Spleen (tissue), 11 donors: ENCODE data around the gene COL9A2. TPM values are rescaled to one million over a fixed set of nuclear protein-coding genes. Genes with fewer than 3 reads are reported as not detected.
"Not testable (repeated sequence)": the region's sequence is repeated elsewhere in the genome, so short reads cannot be mapped to it uniquely, and the experiment has no call there.

Experiments used
- DNase-seq: peaks from one replicate; pipeline ENCODE4 v3.0.0-alpha.2; 2020
- H3K27ac ChIP-seq, 8 donors: fragments of 200-600 bp; sonication (generic) in 7 of 8; 1 replicate in 4 of 8; 2 replicates in 4 of 8; pipeline versions ENCODE4 v1.5.0 to v1.8.0; 2016 to 2021; ENCODE audit warnings: inconsistent platforms in 4 of 8, mild to moderate bottlenecking in 4 of 8, moderate library complexity in 1 of 8
- H3K27me3 ChIP-seq, 7 donors: fragments of 200-600 bp; sonication (generic) in 6 of 7; replicated peaks in 1 of 7; 1 replicate in 4 of 7; 2 replicates in 3 of 7; pipeline versions ENCODE4 v1.5.0 to v1.8.0; 2016 to 2021; ENCODE audit warnings: inconsistent platforms in 3 of 7, mild to moderate bottlenecking in 1 of 7
- H3K36me3 ChIP-seq, 6 donors: fragments of 200-600 bp; sonication (generic) in 5 of 6; 1 replicate in 4 of 6; 2 replicates in 2 of 6; pipeline versions ENCODE4 v1.5.0 to v1.8.0; 2016 to 2021; ENCODE audit warnings: inconsistent platforms in 2 of 6
- H3K4me1 ChIP-seq, 6 donors: fragments of 200-600 bp; sonication (generic) in 5 of 6; 1 replicate in 3 of 6; 2 replicates in 3 of 6; pipeline versions ENCODE4 v1.5.0 to v1.8.0; 2016 to 2021; ENCODE audit warnings: inconsistent platforms in 3 of 6
- H3K4me3 ChIP-seq, 8 donors: fragments of 200-600 bp; sonication (generic) in 7 of 8; 1 replicate in 4 of 8; 2 replicates in 4 of 8; pipeline versions ENCODE4 v1.5.0 to v1.8.0; 2016 to 2021; ENCODE audit warnings: inconsistent platforms in 4 of 8, mild to moderate bottlenecking in 4 of 8, moderate library complexity in 2 of 8
- H3K9me3 ChIP-seq, 8 donors: fragments of 200-600 bp; sonication (generic) in 7 of 8; 1 replicate in 4 of 8; 2 replicates in 4 of 8; pipeline versions ENCODE4 v1.5.0 to v1.8.0; 2016 to 2021; ENCODE audit warnings: inconsistent platforms in 4 of 8
- CTCF ChIP-seq, 11 experiments: fragments of 200-600 bp in 7 of 11; fragments of 450-650 bp in 4 of 11; sonication (generic) in 4 of 11; IDR thresholded peaks in 8 of 11; conservative IDR thresholded peaks in 3 of 11; 1 replicate in 7 of 11; 2 replicates in 4 of 11; pipeline versions ENCODE4 v1.4.0 to v1.8.0; 2016 to 2021; ENCODE audit warnings: antibody characterized with exemption in 11 of 11, inconsistent platforms in 4 of 11, mild to moderate bottlenecking in 1 of 11
- POLR2A ChIP-seq, 3 donors: fragments of 450-650 bp; IDR thresholded peaks; one replicate each; pipeline ENCODE4 v1.5.1; 2017; ENCODE audit warnings: antibody characterized with exemption in 3 of 3, mild to moderate bottlenecking in 1 of 3
- POLR2AphosphoS5 ChIP-seq, 3 donors: sonication (generic); formaldehyde crosslinking; IDR thresholded peaks; one replicate each; pipeline ENCODE4 v1.5.1; 2017; ENCODE audit warnings: antibody characterized with exemption in 3 of 3
- WGBS, 5 donors: extraction: QIAGEN DNeasy Blood & Tissue Kit in 3 of 5; methylation state at CpG; one replicate each; pipeline versions ENCODE4 v1.1.5 to v1.1.7; 2013 to 2018; 5-methylcytosine and 5-hydroxymethylcytosine counted together
- intact Hi-C: fragments of 100-400 bp; cut with DNase I; formaldehyde crosslinking; loops from one replicate; pipeline ENCODE4 v1.15.0; 2023; ENCODE audit warnings: low total_unique reads
- polyA plus RNA-seq, 3 donors: library from polyadenylated mRNA; stranded (reverse); fragments of 200-250 nt; gene quantifications; one replicate each; pipeline ENCODE4 v1.2.1, GENCODE V29; 2013
- total RNA-seq, 7 donors: library from RNA; depleted of rRNA in 3 of 7; stranded (reverse); fragments of >200 nt in 3 of 7; fragmentation: NEBNext Ultra II Directional in 4 of 7; extraction: Animal tissue kit (Norgen Biotek cat#: 25700) in 4 of 7; gene quantifications; one replicate each; pipeline versions ENCODE4 v1.1.0 to v1.2.1, GENCODE V29; 2016 to 2021
- donor health status: healthy with polysubstance abuse.
- donor health status: DM: no; HTN: no; CAD: no; lungs with moderate emphysema.
- donor health status: DM: no; HTN: no; CAD: no.
- donor health status: Bipolar disorder and iron deficiency.
- donor health status: healthy.
- donor health status: DM: no; HTN: no; CAD: no.
- donor health status: DM: yes; HTN: yes; CAD: no.

The COL9A2 gene
- total and polyA plus RNA-seq, 10 donors = 3.1 to 17.8 (median 7.8) TPM

- H3K4me1 ChIP-seq = peaks cover 0 to 60% (median 36%) of the 10 kb centered on the region in 6 donors
- peak; percentile 87 for DNase-seq
- no peaks in the 10 kb centered on the region for H3K27me3 ChIP-seq
- H3K27ac ChIP-seq = peak overlapping the region in 6 of 8 donors; percentile 30 to 92 (median 68)
- no peaks in the 10 kb centered on the region for H3K36me3 ChIP-seq
- TF ChIP-seq CTCF (IDR thresholded peaks at IDR 0.05 in 8 of 11, conservative IDR thresholded peaks at IDR 0.05 in 3 of 11) = no peak
- TF ChIP-seq POLR2AphosphoS5 (IDR thresholded peaks at IDR 0.05) = peak in 1 of 3 donors; percentile 87
- no peak for TF ChIP-seq POLR2A (IDR thresholded peaks at IDR 0.05)
- H3K9me3 ChIP-seq = no peaks in the 10 kb centered on the region
- H3K4me3 ChIP-seq = peak overlapping the region in 4 of 8 donors; percentile 19 to 60 (median 21)
- 16 to 33% (median 19%) methylated on average over 6 of the region's 6 CpGs for WGBS, 5 donors
- intact Hi-C loops = no loop called here
These were observed 27.5 kb upstream of the COL9A2 start for GRCh38 chr1:40344597-40344996.

- DNase-seq, intact Hi-C loops, H3K4me3 ChIP-seq, H3K9me3 ChIP-seq, H3K27me3 ChIP-seq, H3K36me3 ChIP-seq: not testable (repeated sequence)
- H3K27ac ChIP-seq = peak overlapping the region; percentile 37 to 92 (median 64)
- WGBS, 5 donors = 66 to 81% (median 74%) methylated on average over 3 of the region's 3 CpGs
- H3K4me1 ChIP-seq = peaks cover 7 to 74% (median 49%) of the 10 kb centered on the region in 6 donors
These were observed 25.3 kb upstream of the COL9A2 start for GRCh38 chr1:40342381-40342717.

GRCh38 chr1:40341491-40342380 lies 24.6 kb upstream of the COL9A2 start:
- intact Hi-C loops = no loop called here
- H3K27ac ChIP-seq = peak overlapping the region; percentile 37 to 92 (median 64)
- H3K36me3 ChIP-seq = no peaks in the 10 kb centered on the region
- H3K4me3 ChIP-seq = no peak overlapping the region
- peaks cover 7 to 74% (median 49%) of the 10 kb centered on the region in 6 donors for H3K4me1 ChIP-seq
- TF ChIP-seq CTCF (IDR thresholded peaks at IDR 0.05 in 8 of 11, conservative IDR thresholded peaks at IDR 0.05 in 3 of 11) (no peak), POLR2A (IDR thresholded peaks at IDR 0.05) (no peak), POLR2AphosphoS5 (IDR thresholded peaks at IDR 0.05) (no peak)
- no peaks in the 10 kb centered on the region for H3K27me3 ChIP-seq
- WGBS, 5 donors = 53 to 69% (median 59%) methylated on average over 6 of the region's 6 CpGs
- no peaks in the 10 kb centered on the region for H3K9me3 ChIP-seq
- DNase-seq = no peak

- peak overlapping the region in 6 of 8 donors; percentile 69 to 92 (median 78) for H3K27ac ChIP-seq
- no peaks in the 10 kb centered on the region for H3K9me3 ChIP-seq
- H3K36me3 ChIP-seq = no peaks in the 10 kb centered on the region
- intact Hi-C loops = loop anchor here (5.0 kb wide), 1 partner anchor 187 kb away; no protein-coding TSS in a partner anchor
- peaks cover 7 to 64% (median 45%) of the 10 kb centered on the region in 6 donors for H3K4me1 ChIP-seq
- TF ChIP-seq CTCF (IDR thresholded peaks at IDR 0.05 in 8 of 11, conservative IDR thresholded peaks at IDR 0.05 in 3 of 11) (no peak), POLR2AphosphoS5 (IDR thresholded peaks at IDR 0.05) (peak in 1 of 3 donors; percentile 40)
- WGBS, 5 donors = 50 to 65% (median 60%) methylated on average over 5 to 6 of the region's 6 CpGs
- no peak for DNase-seq
- no peaks in the 10 kb centered on the region for H3K27me3 ChIP-seq
- peak overlapping the region in 1 of 8 donors; percentile 25 for H3K4me3 ChIP-seq
These were observed 22.6 kb upstream of the COL9A2 start for GRCh38 chr1:40339420-40340323.
